DOHH2 (cell line): ENCODE measurements around the gene PLSCR4.

ENCODE experiments used
- H3F3A ChIP-seq: fragments of 200-600 bp; sonication (generic), shearing (Covaris generic); 2 replicates; pipeline ENCODE4 v1.6.0; 2016; ENCODE audit warnings: antibody characterized with exemption, mild to moderate bottlenecking; ENCODE audit not compliant: control insufficient read depth, insufficient read depth
- H3K27ac ChIP-seq: fragments of 200-600 bp; sonication (generic); 2 replicates; pipeline ENCODE4 v1.5.1; 2014; ENCODE audit warnings: low read depth, mild to moderate bottlenecking, low read length, moderate library complexity
- H3K27me3 ChIP-seq: fragments of 200-600 bp; sonication (generic); 2 replicates; pipeline ENCODE4 v1.6.1; 2014; ENCODE audit warnings: mild to moderate bottlenecking, low read length, mixed read lengths; ENCODE audit not compliant: control insufficient read depth
- H3K36me3 ChIP-seq: fragments of 200-600 bp; sonication (generic); 2 replicates; pipeline ENCODE4 v1.6.1; 2014; ENCODE audit warnings: mild to moderate bottlenecking, low read length, moderate library complexity, mixed read lengths; ENCODE audit not compliant: control insufficient read depth
- H3K4me1 ChIP-seq: fragments of 200-600 bp; sonication (generic); 2 replicates; pipeline ENCODE4 v1.6.1; 2014; ENCODE audit warnings: mild to moderate bottlenecking, low read length, mixed read lengths; ENCODE audit not compliant: control insufficient read depth
- H3K4me2 ChIP-seq: fragments of 200-600 bp; sonication (generic); 2 replicates; pipeline ENCODE4 v1.6.0; 2014; ENCODE audit warnings: mild to moderate bottlenecking, low read length, moderate library complexity
- H3K4me3 ChIP-seq: fragments of 200-600 bp; sonication (generic); 2 replicates; pipeline ENCODE4 v1.5.1; 2014; ENCODE audit warnings: mild to moderate bottlenecking, low read length, mixed read lengths
- H3K79me2 ChIP-seq: fragments of 200-600 bp; sonication (generic); 2 replicates; pipeline ENCODE4 v1.6.1; 2014; ENCODE audit warnings: mild to moderate bottlenecking, low read length, mixed read lengths; ENCODE audit not compliant: control insufficient read depth
- H3K9me2 ChIP-seq: fragments of 200-600 bp; sonication (generic); replicated peaks from 2 replicates; pipeline ENCODE4 v1.6.1; 2014; ENCODE audit warnings: mild to moderate bottlenecking, low read length, mixed read lengths; ENCODE audit not compliant: control insufficient read depth
- H3K9me3 ChIP-seq: fragments of 200-600 bp; sonication (generic); 2 replicates; pipeline ENCODE4 v1.6.1; 2014; ENCODE audit warnings: antibody characterized with exemption, low read length, mixed read lengths; ENCODE audit not compliant: control insufficient read depth, insufficient read depth
- H4K20me1 ChIP-seq: fragments of 200-600 bp; sonication (generic); 2 replicates; pipeline ENCODE4 v1.6.0; 2014; ENCODE audit warnings: low read depth, mild to moderate bottlenecking, antibody characterized with exemption, low read length, moderate library complexity; ENCODE audit not compliant: control insufficient read depth, insufficient read depth
- CTCF ChIP-seq: fragments of 200-600 bp; sonication (generic); IDR thresholded peaks from one replicate; pipeline ENCODE4 v1.5.1; 2014; ENCODE audit warnings: antibody characterized with exemption, mild to moderate bottlenecking, low read depth, low read length; ENCODE audit not compliant: poor library complexity, severe bottlenecking
- EZH2phosphoT487 ChIP-seq: fragments of 200-600 bp; sonication (generic); IDR thresholded peaks from 2 replicates; pipeline ENCODE4 v1.6.1; 2017; ENCODE audit warnings: borderline replicate concordance, mild to moderate bottlenecking, antibody characterized with exemption, low read length, moderate library complexity, mixed read lengths

PLSCR4 gene

GRCh38 chr3:146268535-146269219, 17.8 kb upstream of the PLSCR4 start:
- TF ChIP-seq CTCF (no peak), EZH2phosphoT487 (no peak)
- no peak overlapping the region for H3K27ac ChIP-seq
- H3K9me2 ChIP-seq, result no peaks in the 10 kb centered on the region
- no peaks in the 10 kb centered on the region for H3F3A ChIP-seq
- H3K27me3 ChIP-seq, result no peaks in the 10 kb centered on the region
- no peaks in the 10 kb centered on the region for H3K4me1 ChIP-seq
- H3K9me3 ChIP-seq, result no peaks in the 10 kb centered on the region
- H3K36me3 ChIP-seq, result no peaks in the 10 kb centered on the region
- H3K79me2 ChIP-seq, result no peaks in the 10 kb centered on the region
- no peak overlapping the region for H3K4me2 ChIP-seq
- H3K4me3 ChIP-seq, result no peak overlapping the region
- H4K20me1 ChIP-seq, result no peaks in the 10 kb centered on the region

GRCh38 chr3:146265720-146266119, 14.8 kb upstream of the PLSCR4 start:
- Histone ChIP-seq H3F3A (no peaks in the 10 kb centered on the region), H3K9me3 (no peaks in the 10 kb centered on the region), H3K27me3 (no peaks in the 10 kb centered on the region), H3K27ac (no peak overlapping the region), H3K79me2 (no peaks in the 10 kb centered on the region), H3K4me2 (no peak overlapping the region), H3K4me1 (no peaks in the 10 kb centered on the region), H3K4me3 (no peak overlapping the region), H3K36me3 (no peaks in the 10 kb centered on the region), H3K9me2 (no peaks in the 10 kb centered on the region), H4K20me1 (no peaks in the 10 kb centered on the region)
- no peak for TF ChIP-seq CTCF
- TF ChIP-seq EZH2phosphoT487, result no peak

- H3K4me3 ChIP-seq, result no peak overlapping the region
- no peaks in the 10 kb centered on the region for H3K36me3 ChIP-seq
- no peaks in the 10 kb centered on the region for H4K20me1 ChIP-seq
- H3K9me2 ChIP-seq, result no peaks in the 10 kb centered on the region
- no peak overlapping the region for H3K27ac ChIP-seq
- no peaks in the 10 kb centered on the region for H3F3A ChIP-seq
- H3K4me1 ChIP-seq, result no peaks in the 10 kb centered on the region
- H3K9me3 ChIP-seq, result no peaks in the 10 kb centered on the region
- TF ChIP-seq EZH2phosphoT487, result no peak
- no peak overlapping the region for H3K4me2 ChIP-seq
- no peaks in the 10 kb centered on the region for H3K79me2 ChIP-seq
- H3K27me3 ChIP-seq, result no peaks in the 10 kb centered on the region
These were observed 11.6 kb upstream of the PLSCR4 start for GRCh38 chr3:146262371-146263110.
